NCI-H2196 treated with DMSO at 0.1 percent for 48 hours (cell line): ENCODE data around the gene ZNF775.

ENCODE experiments used
- DNase-seq: peaks from one replicate; lab custom pipeline; 2025; ENCODE audit not compliant: unreplicated experiment; lab: John Stamatoyannopoulos, UW

The ZNF775 gene

GRCh38 chr7:150435390-150436073 lies 56.4 kb downstream of the ZNF775 start:
- no peak for DNase-seq

DNA sequence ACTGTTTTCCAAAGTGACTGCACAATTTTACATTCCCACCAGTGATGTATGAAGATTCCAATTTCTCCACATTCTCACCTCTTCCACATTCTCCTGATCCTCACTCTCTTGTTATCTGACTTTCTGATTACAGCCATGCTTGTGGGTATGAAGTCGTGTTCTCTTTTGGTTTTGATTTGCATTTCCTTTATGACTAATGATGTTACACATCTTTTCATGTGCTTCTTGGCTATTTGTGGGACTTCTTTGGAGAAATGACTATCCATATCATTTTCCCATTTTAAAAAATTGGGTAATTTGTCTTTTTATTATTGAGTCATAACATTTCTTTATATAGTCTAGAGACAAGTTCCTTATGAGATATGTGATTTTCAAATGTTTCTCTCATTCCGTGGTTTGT lies 60.8 kb downstream of the ZNF775 start:
- no peak for DNase-seq

GRCh38 chr7:150441524-150441923 lies 62.4 kb downstream of the ZNF775 start:
- DNase-seq = no peak

- no peak for DNase-seq
Measured at GRCh38 chr7:150442811-150443210, 63.7 kb downstream of the ZNF775 start.

GRCh38 chr7:150443793-150444540 lies 64.8 kb downstream of the ZNF775 start:
- DNase-seq = no peak

GRCh38 chr7:150444674-150445365 lies 65.7 kb downstream of the ZNF775 start:
- no peak for DNase-seq

DNA sequence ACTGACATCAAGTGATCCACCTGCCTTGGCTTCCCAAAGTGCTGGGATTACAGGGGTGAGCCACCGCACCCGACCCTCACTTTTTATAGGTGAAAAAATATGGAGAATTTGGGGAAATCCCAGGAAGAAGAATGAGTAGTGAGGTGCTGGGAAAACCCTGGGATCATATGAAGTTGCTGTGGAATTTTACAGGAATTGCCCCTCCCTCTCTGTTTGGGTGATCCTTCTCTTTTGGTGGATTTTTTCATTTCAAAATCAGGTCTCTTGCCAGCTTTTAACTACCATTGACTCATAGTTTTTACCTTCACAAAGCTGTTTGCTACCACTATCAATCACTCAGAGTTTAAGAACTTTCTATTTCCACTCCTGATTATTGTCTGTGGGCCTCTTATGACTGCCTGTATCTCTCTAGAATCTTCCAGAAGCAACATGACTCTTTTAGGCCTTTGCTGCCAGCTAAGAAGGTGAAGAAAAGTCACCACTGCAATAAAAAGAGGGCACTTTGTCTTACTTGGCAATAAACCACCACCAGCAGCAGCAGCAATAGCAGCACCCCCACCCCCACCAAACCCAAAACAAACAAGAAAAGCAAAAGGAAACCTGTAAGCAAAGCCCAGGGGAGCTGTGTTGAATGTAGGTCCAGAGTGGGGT lies 67.3 kb downstream of the ZNF775 start:
- no peak for DNase-seq
